DMS79 (cell line): ENCODE measurements around the gene SERINC4.

Experiments
- DNase-seq: peaks from one replicate; lab custom pipeline; 2025; lab: John Stamatoyannopoulos, UW

The SERINC4 gene

GRCh38 chr15:43796566-43796965 lies 3.5 kb downstream of the SERINC4 start:
- DNase-seq, result no peak

- DNase-seq, result no peak
These were observed 4.0 kb downstream of the SERINC4 start for GRCh38 chr15:43795997-43796396.

- DNase-seq, result no peak
These were observed 4.8 kb downstream of the SERINC4 start for GRCh38 chr15:43795197-43795596.

- no peak for DNase-seq
These were observed 5.6 kb downstream of the SERINC4 start for GRCh38 chr15:43794269-43795037.

- DNase-seq, result no peak
These were observed 6.4 kb downstream of the SERINC4 start for GRCh38 chr15:43793647-43794046.

GRCh38 chr15:43792761-43793476 lies 7.1 kb downstream of the SERINC4 start:
- no peak for DNase-seq

- DNase-seq, result peak; percentile 93
These were observed 7.8 kb downstream of the SERINC4 start, which contains the start of gene SERF2 for GRCh38 chr15:43791993-43792760. Gene SERF2 (plus strand): TSS chr15:43792320. CDS start chr15:43792377, 57 bp downstream.

GRCh38 chr15:43789409-43789808 lies 10.6 kb downstream of the SERINC4 start:
- no peak for DNase-seq

GRCh38 chr15:43779016-43779415 lies 21.0 kb downstream of the SERINC4 start:
- DNase-seq, result no peak

GRCh38 chr15:43777267-43777914 lies 22.6 kb downstream of the SERINC4 start:
- DNase-seq, result peak; percentile 58

GRCh38 chr15:43776718-43777266 lies 23.2 kb downstream of the SERINC4 start, which contains the start of gene ELL3:
Gene ELL3 (minus strand): TSS chr15:43776966. CDS start chr15:43776901, 65 bp downstream.
- peak; percentile 33 for DNase-seq

- DNase-seq, result no peak
These were observed 23.8 kb downstream of the SERINC4 start for GRCh38 chr15:43776101-43776717.

GRCh38 chr15:43775411-43775965 lies 24.5 kb downstream of the SERINC4 start:
- peak; percentile 36 for DNase-seq

GRCh38 chr15:43774062-43774461 lies 26.0 kb downstream of the SERINC4 start:
- DNase-seq, result no peak

- DNase-seq, result no peak
These were observed 27.4 kb downstream of the SERINC4 start for GRCh38 chr15:43772624-43773023.

- no peak for DNase-seq
These were observed 28.2 kb downstream of the SERINC4 start for GRCh38 chr15:43771816-43772215.

GRCh38 chr15:43769584-43770228 lies 30.3 kb downstream of the SERINC4 start:
- no peak for DNase-seq

GRCh38 chr15:43763819-43764446 lies 36.1 kb downstream of the SERINC4 start:
- no peak for DNase-seq

- no peak for DNase-seq
These were observed 37.2 kb downstream of the SERINC4 start for GRCh38 chr15:43762824-43763223.

GRCh38 chr15:43751885-43752284 lies 48.1 kb downstream of the SERINC4 start:
- DNase-seq, result no peak
